Astrocyte (in vitro differentiated cells and primary cell): ENCODE results near the gene WFDC10A. TPM values are rescaled to one million over a fixed set of nuclear protein-coding genes. Genes with fewer than 3 reads are reported as not detected.

Experiments used
- DNase-seq: peaks from one replicate; pipeline ENCODE4 v3.0.0-alpha.2; 2010; ENCODE audit warnings: low read depth
- FAIRE-seq: peaks from 2 replicates; lab custom pipeline; 2011; peaks lifted over from hg19 to GRCh38; lab: Jason Lieb, UNC
- H2AFZ ChIP-seq: 2 replicates; pipeline ENCODE4 v1.6.0; 2012; ENCODE audit warnings: low read depth, low read length, inconsistent platforms
- H3K27ac ChIP-seq: 2 replicates; pipeline ENCODE4 v1.5.1; 2011; ENCODE audit warnings: low read depth, low read length, inconsistent platforms
- H3K27me3 ChIP-seq: 2 replicates; pipeline ENCODE4 v1.6.0; 2011; ENCODE audit warnings: low read length, inconsistent platforms; ENCODE audit not compliant: insufficient read depth
- H3K36me3 ChIP-seq: 2 replicates; pipeline ENCODE4 v1.5.1; 2011; ENCODE audit warnings: low read length, inconsistent platforms; ENCODE audit not compliant: insufficient read depth
- H3K4me1 ChIP-seq: 2 replicates; pipeline ENCODE4 v1.5.1; 2011; ENCODE audit warnings: low read length, inconsistent platforms; ENCODE audit not compliant: insufficient read depth
- H3K4me2 ChIP-seq: 2 replicates; pipeline ENCODE4 v1.6.0; 2012; ENCODE audit warnings: low read length, inconsistent platforms
- H3K4me3 ChIP-seq: 2 replicates; pipeline ENCODE4 v1.5.1; 2011; ENCODE audit warnings: low read depth, mild to moderate bottlenecking, low read length, inconsistent platforms; ENCODE audit not compliant: insufficient read depth
- H3K79me2 ChIP-seq: 2 replicates; pipeline ENCODE4 v1.6.0; 2012; ENCODE audit warnings: mild to moderate bottlenecking, low read length, inconsistent platforms; ENCODE audit not compliant: insufficient read depth
- H3K9ac ChIP-seq: 2 replicates; pipeline ENCODE4 v1.6.0; 2012; ENCODE audit warnings: mild to moderate bottlenecking, low read length, inconsistent platforms
- H3K9me3 ChIP-seq: 2 replicates; pipeline ENCODE4 v1.5.1; 2012; ENCODE audit warnings: low read depth, mild to moderate bottlenecking, low read length, inconsistent platforms; ENCODE audit not compliant: insufficient read depth
- H4K20me1 ChIP-seq: 2 replicates; pipeline ENCODE4 v1.6.0; 2012; ENCODE audit warnings: low read length, inconsistent platforms; ENCODE audit not compliant: insufficient read depth
- H3K27ac Mint-ChIP-seq: one replicate; pipeline ENCODE4 v1.8.0; 2021; ENCODE audit warnings: mild to moderate bottlenecking, mixed read lengths; ENCODE audit not compliant: unreplicated experiment
- H3K27me3 Mint-ChIP-seq: one replicate; pipeline ENCODE4 v1.8.0; 2021; ENCODE audit warnings: low read depth, mixed read lengths; ENCODE audit not compliant: unreplicated experiment
- H3K36me3 Mint-ChIP-seq: one replicate; pipeline ENCODE4 v1.8.0; 2021; ENCODE audit warnings: low read depth, mixed read lengths; ENCODE audit not compliant: unreplicated experiment
- H3K4me1 Mint-ChIP-seq: one replicate; pipeline ENCODE4 v1.8.0; 2021; ENCODE audit warnings: low read depth, mixed read lengths; ENCODE audit not compliant: unreplicated experiment
- H3K4me3 Mint-ChIP-seq: one replicate; pipeline ENCODE4 v1.8.0; 2021; ENCODE audit warnings: mild to moderate bottlenecking, moderate library complexity, mixed read lengths; ENCODE audit not compliant: unreplicated experiment
- H3K9me3 Mint-ChIP-seq: one replicate; pipeline ENCODE4 v1.8.0; 2021; ENCODE audit warnings: mild to moderate bottlenecking, mixed read lengths; ENCODE audit not compliant: unreplicated experiment
- EZH2 ChIP-seq: IDR thresholded peaks from 2 replicates; pipeline ENCODE4 v1.6.1; 2012; ENCODE audit warnings: mild to moderate bottlenecking, low read length, inconsistent platforms; ENCODE audit not compliant: insufficient read depth
- total RNA-seq: library from RNA; stranded (reverse); gene quantifications from 2 replicates; pipeline ENCODE4 v1.2.1, GENCODE V29; 2021
- TF ChIP-seq, protein P1 (sequence below): IDR thresholded peaks from 2 replicates; pipeline ENCODE4 v1.5.1; 2011; ENCODE audit warnings: low read depth, mild to moderate bottlenecking, inconsistent platforms, low read length, moderate library complexity; ENCODE audit not compliant: insufficient read depth

WFDC10A gene
- total RNA-seq, 1 donor from 2014 or later = not detected

DNA sequence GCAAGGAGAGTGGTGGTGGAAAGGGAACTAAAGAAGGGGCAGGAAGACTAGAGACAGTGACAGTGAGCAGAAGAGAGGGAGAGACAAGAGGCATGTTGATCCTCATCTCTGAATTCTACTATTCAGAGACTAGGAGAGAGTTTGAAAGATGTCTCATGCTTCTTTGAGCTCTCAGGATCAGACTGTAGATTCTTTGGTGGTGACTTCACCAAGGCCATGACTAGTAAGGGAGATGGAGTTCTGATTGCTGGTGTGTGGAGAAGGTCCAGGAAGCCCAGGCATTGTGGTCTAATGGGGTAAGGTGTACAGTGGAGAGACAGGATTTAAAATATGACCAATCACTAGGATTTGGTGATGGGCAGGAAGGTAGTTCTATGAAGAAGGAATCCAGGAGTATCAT, 832 bp downstream of the WFDC10A start:
- no peak overlapping the region for H3K4me3 ChIP-seq
- no peaks in the 10 kb centered on the region for H3K27me3 ChIP-seq
- DNase-seq (no peak), FAIRE-seq (no peak)
- Mint-ChIP-seq H3K36me3 (no peaks in the 10 kb centered on the region), H3K27ac (peak overlapping the region; percentile 55), H3K27me3 (peaks cover 12% of the 10 kb centered on the region), H3K9me3 (no peaks in the 10 kb centered on the region), H3K4me1 (peaks cover 6% of the 10 kb centered on the region), H3K4me3 (no peak overlapping the region)
- H4K20me1 ChIP-seq = no peaks in the 10 kb centered on the region
- no peak overlapping the region for H3K4me2 ChIP-seq
- H3K79me2 ChIP-seq = no peaks in the 10 kb centered on the region
- H3K27ac ChIP-seq = no peak overlapping the region
- H3K9me3 ChIP-seq = no peaks in the 10 kb centered on the region
- TF ChIP-seq, protein P1, sequence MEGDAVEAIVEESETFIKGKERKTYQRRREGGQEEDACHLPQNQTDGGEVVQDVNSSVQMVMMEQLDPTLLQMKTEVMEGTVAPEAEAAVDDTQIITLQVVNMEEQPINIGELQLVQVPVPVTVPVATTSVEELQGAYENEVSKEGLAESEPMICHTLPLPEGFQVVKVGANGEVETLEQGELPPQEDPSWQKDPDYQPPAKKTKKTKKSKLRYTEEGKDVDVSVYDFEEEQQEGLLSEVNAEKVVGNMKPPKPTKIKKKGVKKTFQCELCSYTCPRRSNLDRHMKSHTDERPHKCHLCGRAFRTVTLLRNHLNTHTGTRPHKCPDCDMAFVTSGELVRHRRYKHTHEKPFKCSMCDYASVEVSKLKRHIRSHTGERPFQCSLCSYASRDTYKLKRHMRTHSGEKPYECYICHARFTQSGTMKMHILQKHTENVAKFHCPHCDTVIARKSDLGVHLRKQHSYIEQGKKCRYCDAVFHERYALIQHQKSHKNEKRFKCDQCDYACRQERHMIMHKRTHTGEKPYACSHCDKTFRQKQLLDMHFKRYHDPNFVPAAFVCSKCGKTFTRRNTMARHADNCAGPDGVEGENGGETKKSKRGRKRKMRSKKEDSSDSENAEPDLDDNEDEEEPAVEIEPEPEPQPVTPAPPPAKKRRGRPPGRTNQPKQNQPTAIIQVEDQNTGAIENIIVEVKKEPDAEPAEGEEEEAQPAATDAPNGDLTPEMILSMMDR = no peak
- no peak for TF ChIP-seq EZH2
- no peaks in the 10 kb centered on the region for H3K4me1 ChIP-seq
- no peak overlapping the region for H2AFZ ChIP-seq
- no peak overlapping the region for H3K9ac ChIP-seq
- H3K36me3 ChIP-seq = no peaks in the 10 kb centered on the region

DNA sequence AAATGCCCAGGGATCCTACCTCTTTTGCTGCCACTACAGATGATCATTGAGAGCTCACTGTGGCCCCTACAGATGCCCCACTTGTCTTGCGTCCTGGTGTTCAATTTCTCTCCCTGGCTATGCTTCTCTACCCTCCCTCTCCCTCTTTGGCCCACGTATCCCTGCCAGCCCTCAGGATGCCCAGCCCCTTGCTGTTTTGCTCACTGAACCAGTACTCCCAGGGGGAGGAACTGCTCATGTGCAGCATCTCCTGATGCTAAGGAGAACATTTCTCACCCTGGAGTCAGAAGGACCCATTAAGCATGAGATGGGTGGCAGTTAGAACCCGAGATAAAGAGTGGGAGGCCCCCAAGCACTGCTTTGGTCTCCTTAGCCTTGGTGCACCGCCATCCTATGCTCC, 1.6 kb downstream of the WFDC10A start, which contains the start of gene WFDC9:
TSS of gene WFDC9 (minus strand) at position 101 of the 400 bp plus-strand sequence. CDS start 21,103 bp downstream, outside the sequence.
- Histone ChIP-seq H4K20me1 (no peaks in the 10 kb centered on the region), H3K9ac (no peak within 1 kb of the TSS), H3K4me1 (no peaks in the 10 kb centered on the region), H3K79me2 (no peaks in the 10 kb centered on the region), H3K4me3 (no peak within 1 kb of the TSS), H3K4me2 (no peak within 1 kb of the TSS), H3K36me3 (no peaks in the 10 kb centered on the region), H3K27me3 (no peaks in the 10 kb centered on the region), H3K27ac (no peak within 1 kb of the TSS), H2AFZ (no peak within 1 kb of the TSS), H3K9me3 (no peaks in the 10 kb centered on the region)
- H3K27me3 Mint-ChIP-seq = peaks cover 12% of the 10 kb centered on the region
- peak within 1 kb of the TSS; percentile 55 for H3K27ac Mint-ChIP-seq
- TF ChIP-seq, protein P1 = no peak
- TF ChIP-seq EZH2 = no peak
- no peaks in the 10 kb centered on the region for H3K36me3 Mint-ChIP-seq
- peaks cover 6% of the 10 kb centered on the region for H3K4me1 Mint-ChIP-seq
- no peaks in the 10 kb centered on the region for H3K9me3 Mint-ChIP-seq
- DNase-seq (no peak), FAIRE-seq (no peak)
- no peak within 1 kb of the TSS for H3K4me3 Mint-ChIP-seq

DNA sequence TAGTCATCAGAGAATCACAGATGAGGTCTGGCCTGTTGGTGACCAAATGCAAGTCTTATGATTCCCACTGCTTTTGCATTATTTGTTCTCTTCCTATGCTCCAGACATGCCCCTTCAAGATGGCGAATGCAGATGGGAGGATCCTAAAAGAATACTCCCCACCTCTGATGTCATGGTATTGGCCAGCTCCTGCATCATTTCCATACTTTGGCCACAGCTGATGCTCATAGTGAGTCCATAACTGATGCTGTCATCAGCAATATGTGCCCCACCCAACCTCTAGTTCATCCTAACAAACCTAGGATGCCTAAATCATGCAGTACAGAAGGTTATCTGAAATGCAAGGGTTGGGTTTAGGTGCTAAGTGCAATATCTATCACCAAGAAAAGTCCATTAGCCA, 7.0 kb downstream of the WFDC10A start:
- no peaks in the 10 kb centered on the region for H3K4me1 ChIP-seq
- H3K9ac ChIP-seq = no peak overlapping the region

More for the DNA sequence above, 7.0 kb downstream of the WFDC10A start:
- Histone ChIP-seq H4K20me1 (no peaks in the 10 kb centered on the region), H3K9me3 (no peaks in the 10 kb centered on the region), H3K27me3 (no peaks in the 10 kb centered on the region), H3K27ac (no peak overlapping the region), H3K79me2 (no peaks in the 10 kb centered on the region), H3K4me2 (no peak overlapping the region), H3K4me3 (no peak overlapping the region), H2AFZ (no peak overlapping the region), H3K36me3 (no peaks in the 10 kb centered on the region)
- TF ChIP-seq EZH2 = no peak
- TF ChIP-seq, protein P1 = no peak
- no peak for FAIRE-seq
- Mint-ChIP-seq H3K9me3 (peaks cover 4% of the 10 kb centered on the region), H3K27ac (no peak overlapping the region), H3K4me1 (no peaks in the 10 kb centered on the region), H3K36me3 (no peaks in the 10 kb centered on the region), H3K27me3 (peaks cover 8% of the 10 kb centered on the region), H3K4me3 (no peak overlapping the region)
- DNase-seq = no peak
